HepG2 (cell line): ENCODE results near the gene ITIH1. TPM values are rescaled to one million over a fixed set of nuclear protein-coding genes. Genes with fewer than 3 reads are reported as not detected.

Source experiments
- ELF3 ChIP-seq: IDR thresholded peaks from 2 replicates; pipeline ENCODE4 v1.6.1; 2016; ENCODE audit warnings: missing genetic modification reagents, missing compliant biosample characterization
- ELF4 ChIP-seq: sonication (generic); formaldehyde crosslinking; IDR thresholded peaks from 2 replicates; pipeline ENCODE4 v1.5.0; 2020; ENCODE audit warnings: missing genetic modification reagents, mild to moderate bottlenecking, moderate library complexity, borderline replicate concordance
- EZH2 ChIP-seq: conservative IDR thresholded peaks from 2 replicates; pipeline ENCODE4 v1.6.1; 2012; ENCODE audit warnings: mild to moderate bottlenecking, low read depth, low read length, moderate library complexity
- MAFK ChIP-seq, 2 experiments: IDR thresholded peaks in 1 of 2; conservative IDR thresholded peaks in 1 of 2; 2 replicates each; pipeline ENCODE4 v1.6.1; 2011; ENCODE audit warnings: improper control_type of control experiment in 2 of 2, low read length in 2 of 2
- NFRKB ChIP-seq: fragments of 450-650 bp; IDR thresholded peaks from 2 replicates; pipeline ENCODE4 v1.6.1; 2017
- NR3C1 ChIP-seq: sonication (generic); formaldehyde crosslinking; IDR thresholded peaks from 2 replicates; pipeline ENCODE4 v1.4.0; 2020; ENCODE audit warnings: missing genetic modification reagents
- POGZ ChIP-seq: sonication (generic); formaldehyde crosslinking; IDR thresholded peaks from 2 replicates; pipeline ENCODE4 v1.4.0; 2020; ENCODE audit warnings: mild to moderate bottlenecking, missing genetic modification reagents
- SIX1 ChIP-seq: sonication (generic); formaldehyde crosslinking; IDR thresholded peaks from 2 replicates; pipeline ENCODE4 v1.4.0; 2020; ENCODE audit warnings: missing genetic modification reagents, borderline replicate concordance
- SMYD3 ChIP-seq: sonication (generic); formaldehyde crosslinking; IDR thresholded peaks from 2 replicates; pipeline ENCODE4 v1.8.1; 2023; ENCODE audit warnings: mild to moderate bottlenecking, missing genetic modification reagents
- TCF7 ChIP-seq: sonication (generic); IDR thresholded peaks from 2 replicates; pipeline ENCODE4 v1.6.1; 2016; ENCODE audit warnings: antibody characterized with exemption, low read depth
- ZBTB21 ChIP-seq: sonication (generic); formaldehyde crosslinking; IDR thresholded peaks from 2 replicates; pipeline ENCODE4 v1.4.0; 2020; ENCODE audit warnings: missing genetic modification reagents
- ZKSCAN1 ChIP-seq: fragments of 150-350 bp; IDR thresholded peaks from 2 replicates; pipeline ENCODE4 v1.6.1; 2014; ENCODE audit warnings: low read length
- ZNF10 ChIP-seq: sonication (generic); formaldehyde crosslinking; IDR thresholded peaks from 2 replicates; pipeline ENCODE4 v1.4.0; 2020; ENCODE audit warnings: mild to moderate bottlenecking, low read depth, missing genetic modification reagents, borderline replicate concordance
- ZNF263 ChIP-seq: sonication (generic); formaldehyde crosslinking; IDR thresholded peaks from 2 replicates; pipeline ENCODE4 v1.4.0; 2020; ENCODE audit warnings: missing genetic modification reagents
- ZNF34 ChIP-seq: sonication (generic); formaldehyde crosslinking; IDR thresholded peaks from 2 replicates; pipeline ENCODE4 v1.4.0; 2020; ENCODE audit warnings: mild to moderate bottlenecking, missing genetic modification reagents, borderline replicate concordance
- ZNF343 ChIP-seq: sonication (generic); formaldehyde crosslinking; IDR thresholded peaks from 2 replicates; pipeline ENCODE4 v1.4.0; 2020; ENCODE audit warnings: mild to moderate bottlenecking, missing genetic modification reagents
- ZNF431 ChIP-seq: sonication (generic); formaldehyde crosslinking; IDR thresholded peaks from 2 replicates; pipeline ENCODE4 v1.9.0; 2022; ENCODE audit warnings: missing genetic modification reagents, low read depth, mild to moderate bottlenecking, borderline replicate concordance
- ZNF468 ChIP-seq: sonication (generic); formaldehyde crosslinking; IDR thresholded peaks from 2 replicates; pipeline ENCODE4 v1.8.0; 2022; ENCODE audit warnings: mild to moderate bottlenecking, moderate library complexity, missing genetic modification reagents
- ZNF776 ChIP-seq: sonication (generic); formaldehyde crosslinking; IDR thresholded peaks from 2 replicates; pipeline ENCODE4 v1.4.0; 2020; ENCODE audit warnings: mild to moderate bottlenecking, missing genetic modification reagents
- ZNF781 ChIP-seq: sonication (generic); formaldehyde crosslinking; IDR thresholded peaks from 2 replicates; pipeline ENCODE4 v1.5.1; 2020; ENCODE audit warnings: borderline replicate concordance, mild to moderate bottlenecking, missing genetic modification reagents; ENCODE audit errors: not compliant biosample characterization
- ZSCAN25 ChIP-seq: sonication (generic); formaldehyde crosslinking; IDR thresholded peaks from 2 replicates; pipeline ENCODE4 v1.8.0; 2022; ENCODE audit warnings: mild to moderate bottlenecking, missing genetic modification reagents
- polyA plus RNA-seq, 8 experiments: library from polyadenylated mRNA; depleted of rRNA in 3 of 8; stranded (reverse) in 7 of 8; unstranded in 1 of 8; fragments of >200 nt; fragmentation: Illumina TruSeq in 4 of 8; extraction: Trizol in 4 of 8; gene quantifications; 2 replicates each; pipeline versions ENCODE4 v1.2.1 to v1.2.3, GENCODE V29; 2011 to 2016; ENCODE audit warnings: low read depth in 4 of 8, missing spikeins in 1 of 8, mixed read lengths in 1 of 8; ENCODE audit not compliant: insufficient read depth in 1 of 8
- total RNA-seq, 5 experiments: library from RNA; depleted of rRNA; stranded (reverse); fragments of >200 nt; fragmentation: Illumina TruSeq; extraction: Trizol; gene quantifications; 2 replicates each; pipeline ENCODE4 v1.2.3, GENCODE V29; 2016; ENCODE audit warnings: low read depth in 1 of 5
- TF ChIP-seq, protein P1 (sequence below): sonication (generic); formaldehyde crosslinking; IDR thresholded peaks from 2 replicates; pipeline ENCODE4 v1.5.0; 2020; ENCODE audit warnings: mild to moderate bottlenecking, missing genetic modification reagents
- TF ChIP-seq, protein P2 (sequence below): sonication (generic); formaldehyde crosslinking; IDR thresholded peaks from 2 replicates; pipeline ENCODE4 v1.4.0; 2020; ENCODE audit warnings: missing genetic modification reagents
- TF ChIP-seq, protein P3 (sequence below): IDR thresholded peaks from 2 replicates; pipeline ENCODE4 v1.6.1; 2016; ENCODE audit warnings: low read depth, missing genetic modification reagents, missing compliant biosample characterization
- TF ChIP-seq, protein P4 (sequence below): sonication (generic); formaldehyde crosslinking; IDR thresholded peaks from 2 replicates; pipeline ENCODE4 v1.4.0; 2020; ENCODE audit warnings: missing genetic modification reagents

ITIH1 gene
- total and polyA plus RNA-seq, 2 of the 13 experiments (the other 11 are each of a cell fraction or from before 2014, with no cell fraction given): 12.3 to 19.6 TPM

DNA sequence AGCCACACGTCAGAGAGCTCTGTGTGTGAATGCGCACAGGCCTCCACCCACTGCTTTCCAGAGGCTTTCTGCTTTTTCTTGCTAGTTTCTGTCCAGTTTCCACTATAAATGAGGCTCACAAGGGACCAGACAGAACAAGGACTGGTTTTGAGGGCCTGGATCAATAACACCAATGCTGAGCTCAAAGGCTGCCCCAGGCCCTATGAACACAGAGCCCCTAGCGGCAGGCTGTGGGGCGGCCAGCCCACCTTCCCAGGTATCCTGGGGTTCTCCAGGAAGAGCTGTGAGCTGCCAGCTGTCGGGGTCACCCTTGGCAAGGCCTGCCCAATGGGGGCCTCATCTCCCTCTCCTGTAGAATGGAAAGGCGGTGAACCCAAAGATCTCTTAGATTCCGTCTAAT is 15.0 kb downstream of the ITIH1 start (continued):
- TF ChIP-seq ELF3 (CRISPR knock-in tag) (peak; percentile 30; the same call in 1 of the 2 replicates), EZH2 (no peak), SMYD3 (CRISPR knock-in tag) (no peak), ELF4 (CRISPR knock-in tag) (no peak), ZNF10 (no peak), ZNF776 (CRISPR knock-in tag) (no peak), TCF7 (no peak), ZNF343 (no peak), ZSCAN25 (CRISPR knock-in tag) (no peak), ZNF34 (no peak), MAFK (conservative IDR thresholded peaks at IDR 0.05 in 1 of 2, IDR thresholded peaks at IDR 0.05 in 1 of 2; ENCODE audit: low read length in 2 of 2) (no peak), NFRKB (no peak), ZNF781 (CRISPR knock-in tag) (no peak), ZNF468 (CRISPR knock-in tag) (no peak), ZNF263 (no peak), SIX1 (CRISPR knock-in tag) (no peak), POGZ (CRISPR knock-in tag) (no peak), ZBTB21 (CRISPR knock-in tag) (no peak), ZNF431 (CRISPR knock-in tag) (no peak), NR3C1 (CRISPR knock-in tag) (no peak), ZKSCAN1 (no peak)
- TF ChIP-seq, protein P1, sequence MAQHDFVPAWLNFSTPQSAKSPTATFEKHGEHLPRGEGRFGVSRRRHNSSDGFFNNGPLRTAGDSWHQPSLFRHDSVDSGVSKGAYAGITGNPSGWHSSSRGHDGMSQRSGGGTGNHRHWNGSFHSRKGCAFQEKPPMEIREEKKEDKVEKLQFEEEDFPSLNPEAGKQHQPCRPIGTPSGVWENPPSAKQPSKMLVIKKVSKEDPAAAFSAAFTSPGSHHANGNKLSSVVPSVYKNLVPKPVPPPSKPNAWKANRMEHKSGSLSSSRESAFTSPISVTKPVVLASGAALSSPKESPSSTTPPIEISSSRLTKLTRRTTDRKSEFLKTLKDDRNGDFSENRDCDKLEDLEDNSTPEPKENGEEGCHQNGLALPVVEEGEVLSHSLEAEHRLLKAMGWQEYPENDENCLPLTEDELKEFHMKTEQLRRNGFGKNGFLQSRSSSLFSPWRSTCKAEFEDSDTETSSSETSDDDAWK (CRISPR knock-in tag): no peak
- TF ChIP-seq, protein P2, sequence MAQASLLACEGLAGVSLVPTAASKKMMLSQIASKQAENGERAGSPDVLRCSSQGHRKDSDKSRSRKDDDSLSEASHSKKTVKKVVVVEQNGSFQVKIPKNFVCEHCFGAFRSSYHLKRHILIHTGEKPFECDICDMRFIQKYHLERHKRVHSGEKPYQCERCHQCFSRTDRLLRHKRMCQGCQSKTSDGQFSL (CRISPR knock-in tag): no peak
- TF ChIP-seq, protein P3, sequence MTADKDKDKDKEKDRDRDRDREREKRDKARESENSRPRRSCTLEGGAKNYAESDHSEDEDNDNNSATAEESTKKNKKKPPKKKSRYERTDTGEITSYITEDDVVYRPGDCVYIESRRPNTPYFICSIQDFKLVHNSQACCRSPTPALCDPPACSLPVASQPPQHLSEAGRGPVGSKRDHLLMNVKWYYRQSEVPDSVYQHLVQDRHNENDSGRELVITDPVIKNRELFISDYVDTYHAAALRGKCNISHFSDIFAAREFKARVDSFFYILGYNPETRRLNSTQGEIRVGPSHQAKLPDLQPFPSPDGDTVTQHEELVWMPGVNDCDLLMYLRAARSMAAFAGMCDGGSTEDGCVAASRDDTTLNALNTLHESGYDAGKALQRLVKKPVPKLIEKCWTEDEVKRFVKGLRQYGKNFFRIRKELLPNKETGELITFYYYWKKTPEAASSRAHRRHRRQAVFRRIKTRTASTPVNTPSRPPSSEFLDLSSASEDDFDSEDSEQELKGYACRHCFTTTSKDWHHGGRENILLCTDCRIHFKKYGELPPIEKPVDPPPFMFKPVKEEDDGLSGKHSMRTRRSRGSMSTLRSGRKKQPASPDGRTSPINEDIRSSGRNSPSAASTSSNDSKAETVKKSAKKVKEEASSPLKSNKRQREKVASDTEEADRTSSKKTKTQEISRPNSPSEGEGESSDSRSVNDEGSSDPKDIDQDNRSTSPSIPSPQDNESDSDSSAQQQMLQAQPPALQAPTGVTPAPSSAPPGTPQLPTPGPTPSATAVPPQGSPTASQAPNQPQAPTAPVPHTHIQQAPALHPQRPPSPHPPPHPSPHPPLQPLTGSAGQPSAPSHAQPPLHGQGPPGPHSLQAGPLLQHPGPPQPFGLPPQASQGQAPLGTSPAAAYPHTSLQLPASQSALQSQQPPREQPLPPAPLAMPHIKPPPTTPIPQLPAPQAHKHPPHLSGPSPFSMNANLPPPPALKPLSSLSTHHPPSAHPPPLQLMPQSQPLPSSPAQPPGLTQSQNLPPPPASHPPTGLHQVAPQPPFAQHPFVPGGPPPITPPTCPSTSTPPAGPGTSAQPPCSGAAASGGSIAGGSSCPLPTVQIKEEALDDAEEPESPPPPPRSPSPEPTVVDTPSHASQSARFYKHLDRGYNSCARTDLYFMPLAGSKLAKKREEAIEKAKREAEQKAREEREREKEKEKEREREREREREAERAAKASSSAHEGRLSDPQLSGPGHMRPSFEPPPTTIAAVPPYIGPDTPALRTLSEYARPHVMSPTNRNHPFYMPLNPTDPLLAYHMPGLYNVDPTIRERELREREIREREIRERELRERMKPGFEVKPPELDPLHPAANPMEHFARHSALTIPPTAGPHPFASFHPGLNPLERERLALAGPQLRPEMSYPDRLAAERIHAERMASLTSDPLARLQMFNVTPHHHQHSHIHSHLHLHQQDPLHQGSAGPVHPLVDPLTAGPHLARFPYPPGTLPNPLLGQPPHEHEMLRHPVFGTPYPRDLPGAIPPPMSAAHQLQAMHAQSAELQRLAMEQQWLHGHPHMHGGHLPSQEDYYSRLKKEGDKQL: no peak
- TF ChIP-seq, protein P4, sequence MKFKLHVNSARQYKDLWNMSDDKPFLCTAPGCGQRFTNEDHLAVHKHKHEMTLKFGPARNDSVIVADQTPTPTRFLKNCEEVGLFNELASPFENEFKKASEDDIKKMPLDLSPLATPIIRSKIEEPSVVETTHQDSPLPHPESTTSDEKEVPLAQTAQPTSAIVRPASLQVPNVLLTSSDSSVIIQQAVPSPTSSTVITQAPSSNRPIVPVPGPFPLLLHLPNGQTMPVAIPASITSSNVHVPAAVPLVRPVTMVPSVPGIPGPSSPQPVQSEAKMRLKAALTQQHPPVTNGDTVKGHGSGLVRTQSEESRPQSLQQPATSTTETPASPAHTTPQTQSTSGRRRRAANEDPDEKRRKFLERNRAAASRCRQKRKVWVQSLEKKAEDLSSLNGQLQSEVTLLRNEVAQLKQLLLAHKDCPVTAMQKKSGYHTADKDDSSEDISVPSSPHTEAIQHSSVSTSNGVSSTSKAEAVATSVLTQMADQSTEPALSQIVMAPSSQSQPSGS: no peak
